HepG2 (cell line): ENCODE results near the gene SHISA5. TPM values are rescaled to one million over a fixed set of nuclear protein-coding genes. Genes with fewer than 3 reads are reported as not detected.
A peak's percentile ranks its signal among the peaks of the same experiment; 100 is the strongest.

Experiments
- CHD2 ChIP-seq: IDR thresholded peaks from 2 replicates; pipeline ENCODE4 v1.6.1; 2011; ENCODE audit warnings: low read depth, low read length, improper control_type of control experiment
- EZH2 ChIP-seq: conservative IDR thresholded peaks from 2 replicates; pipeline ENCODE4 v1.6.1; 2012; ENCODE audit warnings: mild to moderate bottlenecking, low read depth, low read length, moderate library complexity
- FOXP4 ChIP-seq: sonication (generic); formaldehyde crosslinking; IDR thresholded peaks from 2 replicates; pipeline ENCODE4 v1.4.0; 2020; ENCODE audit warnings: missing genetic modification reagents
- GABPB1 ChIP-seq: IDR thresholded peaks from 2 replicates; pipeline ENCODE4 v1.6.1; 2016; ENCODE audit warnings: mild to moderate bottlenecking, missing genetic modification reagents, moderate library complexity, missing compliant biosample characterization
- HINFP ChIP-seq: sonication (generic); formaldehyde crosslinking; IDR thresholded peaks from 2 replicates; pipeline ENCODE4 v1.4.0; 2020; ENCODE audit warnings: low read depth, mild to moderate bottlenecking, missing genetic modification reagents
- MBNL3 ChIP-seq: fragments of 250-450 bp; sonication (Bioruptor Pico); conservative IDR thresholded peaks from 2 replicates; pipeline ENCODE4 v1.8.0; 2022; ENCODE audit warnings: mild to moderate bottlenecking, inconsistent platforms
- NCOR1 ChIP-seq: fragments of 200-600 bp; sonication (generic); IDR thresholded peaks from 2 replicates; pipeline ENCODE4 v1.7.0; 2017; ENCODE audit warnings: antibody characterized with exemption, low read length, borderline replicate concordance
- SRF ChIP-seq: IDR thresholded peaks from 2 replicates; pipeline ENCODE4 v1.6.1; 2011; ENCODE audit warnings: mild to moderate bottlenecking, low read depth, low read length, moderate library complexity
- polyA plus RNA-seq, 8 experiments: library from polyadenylated mRNA; depleted of rRNA in 3 of 8; stranded (reverse) in 7 of 8; unstranded in 1 of 8; fragments of >200 nt; fragmentation: Illumina TruSeq in 4 of 8; extraction: Trizol in 4 of 8; gene quantifications; 2 replicates each; pipeline versions ENCODE4 v1.2.1 to v1.2.3, GENCODE V29; 2011 to 2016; ENCODE audit warnings: low read depth in 4 of 8, missing spikeins in 1 of 8, mixed read lengths in 1 of 8; ENCODE audit not compliant: insufficient read depth in 1 of 8
- total RNA-seq, 5 experiments: library from RNA; depleted of rRNA; stranded (reverse); fragments of >200 nt; fragmentation: Illumina TruSeq; extraction: Trizol; gene quantifications; 2 replicates each; pipeline ENCODE4 v1.2.3, GENCODE V29; 2016; ENCODE audit warnings: low read depth in 1 of 5
- TF ChIP-seq, protein P1 (sequence below): sonication (generic); formaldehyde crosslinking; conservative IDR thresholded peaks from 2 replicates; pipeline ENCODE4 v1.5.0; 2020; ENCODE audit warnings: missing genetic modification reagents
- TF ChIP-seq, protein P2 (sequence below): sonication (generic); formaldehyde crosslinking; conservative IDR thresholded peaks from 2 replicates; pipeline ENCODE4 v1.4.0; 2020; ENCODE audit warnings: missing genetic modification reagents
- TF ChIP-seq, protein P3 (sequence below): sonication (generic); formaldehyde crosslinking; IDR thresholded peaks from 2 replicates; pipeline ENCODE4 v1.5.0; 2020; ENCODE audit warnings: mild to moderate bottlenecking, missing genetic modification reagents

SHISA5 gene
- total and polyA plus RNA-seq, 2 of the 13 experiments (the other 11 are each of a cell fraction or from before 2014, with no cell fraction given): 75.8 to 91.4 TPM

DNA sequence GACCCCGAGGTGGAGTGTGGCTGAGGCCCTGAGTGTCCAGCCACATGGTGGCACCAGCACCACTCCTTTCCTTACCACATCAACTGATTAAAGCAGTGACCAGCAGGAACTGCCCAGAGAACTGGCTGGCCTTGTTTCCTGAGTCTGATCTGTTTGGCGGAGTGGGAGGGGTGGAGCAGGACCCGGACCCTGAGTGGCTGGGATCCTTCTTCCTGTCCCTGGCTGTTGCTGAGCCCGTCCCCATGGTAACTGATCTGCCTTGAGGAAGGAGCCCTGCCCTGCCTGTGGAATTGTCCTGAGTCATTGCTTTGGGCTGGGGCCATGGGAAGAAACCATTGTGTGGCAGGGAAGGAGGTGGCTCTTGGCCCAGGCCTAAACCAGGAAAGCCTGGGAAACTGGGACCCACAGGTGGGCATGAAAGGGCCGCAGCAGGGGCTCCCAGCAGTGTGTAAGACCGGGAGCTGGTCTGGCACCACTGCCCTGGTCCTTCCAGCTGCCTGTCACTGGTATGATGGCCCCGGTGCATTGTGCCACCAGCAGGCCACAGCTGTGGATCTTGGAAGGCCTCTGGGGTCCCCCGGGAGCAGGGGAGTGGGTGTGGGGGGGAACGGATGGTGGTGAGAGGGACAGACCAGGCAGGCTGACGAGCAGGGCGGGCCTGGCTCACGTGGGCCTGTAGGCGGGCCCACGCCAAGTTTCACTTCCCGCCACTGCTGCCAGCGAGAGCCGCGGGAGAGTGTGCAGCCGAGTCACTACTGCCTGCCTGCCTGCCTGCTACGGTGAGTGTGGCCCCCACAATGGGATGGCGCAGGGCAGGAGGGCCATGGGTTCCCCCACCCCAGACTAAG is 38.2 kb downstream of the SHISA5 start (continued):
- TF ChIP-seq, protein P1, sequence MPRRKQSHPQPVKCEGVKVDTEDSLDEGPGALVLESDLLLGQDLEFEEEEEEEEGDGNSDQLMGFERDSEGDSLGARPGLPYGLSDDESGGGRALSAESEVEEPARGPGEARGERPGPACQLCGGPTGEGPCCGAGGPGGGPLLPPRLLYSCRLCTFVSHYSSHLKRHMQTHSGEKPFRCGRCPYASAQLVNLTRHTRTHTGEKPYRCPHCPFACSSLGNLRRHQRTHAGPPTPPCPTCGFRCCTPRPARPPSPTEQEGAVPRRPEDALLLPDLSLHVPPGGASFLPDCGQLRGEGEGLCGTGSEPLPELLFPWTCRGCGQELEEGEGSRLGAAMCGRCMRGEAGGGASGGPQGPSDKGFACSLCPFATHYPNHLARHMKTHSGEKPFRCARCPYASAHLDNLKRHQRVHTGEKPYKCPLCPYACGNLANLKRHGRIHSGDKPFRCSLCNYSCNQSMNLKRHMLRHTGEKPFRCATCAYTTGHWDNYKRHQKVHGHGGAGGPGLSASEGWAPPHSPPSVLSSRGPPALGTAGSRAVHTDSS (CRISPR knock-in tag): no peak
- TF ChIP-seq EZH2 (no peak), MBNL3 (CRISPR knock-in tag) (no peak), SRF (no peak), NCOR1 (no peak), GABPB1 (CRISPR knock-in tag) (peak; percentile 39), FOXP4 (no peak), HINFP (CRISPR knock-in tag) (peak; percentile 41; the same call in 1 of the 2 replicates), CHD2 (no peak)
- TF ChIP-seq, protein P2, sequence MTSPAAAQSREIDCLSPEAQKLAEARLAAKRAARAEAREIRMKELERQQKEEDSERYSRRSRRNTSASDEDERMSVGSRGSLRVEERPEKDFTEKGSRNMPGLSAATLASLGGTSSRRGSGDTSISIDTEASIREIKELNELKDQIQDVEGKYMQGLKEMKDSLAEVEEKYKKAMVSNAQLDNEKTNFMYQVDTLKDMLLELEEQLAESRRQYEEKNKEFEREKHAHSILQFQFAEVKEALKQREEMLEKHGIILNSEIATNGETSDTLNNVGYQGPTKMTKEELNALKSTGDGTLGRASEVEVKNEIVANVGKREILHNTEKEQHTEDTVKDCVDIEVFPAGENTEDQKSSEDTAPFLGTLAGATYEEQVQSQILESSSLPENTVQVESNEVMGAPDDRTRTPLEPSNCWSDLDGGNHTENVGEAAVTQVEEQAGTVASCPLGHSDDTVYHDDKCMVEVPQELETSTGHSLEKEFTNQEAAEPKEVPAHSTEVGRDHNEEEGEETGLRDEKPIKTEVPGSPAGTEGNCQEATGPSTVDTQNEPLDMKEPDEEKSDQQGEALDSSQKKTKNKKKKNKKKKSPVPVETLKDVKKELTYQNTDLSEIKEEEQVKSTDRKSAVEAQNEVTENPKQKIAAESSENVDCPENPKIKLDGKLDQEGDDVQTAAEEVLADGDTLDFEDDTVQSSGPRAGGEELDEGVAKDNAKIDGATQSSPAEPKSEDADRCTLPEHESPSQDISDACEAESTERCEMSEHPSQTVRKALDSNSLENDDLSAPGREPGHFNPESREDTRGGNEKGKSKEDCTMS (CRISPR knock-in tag): no peak
- TF ChIP-seq, protein P3, sequence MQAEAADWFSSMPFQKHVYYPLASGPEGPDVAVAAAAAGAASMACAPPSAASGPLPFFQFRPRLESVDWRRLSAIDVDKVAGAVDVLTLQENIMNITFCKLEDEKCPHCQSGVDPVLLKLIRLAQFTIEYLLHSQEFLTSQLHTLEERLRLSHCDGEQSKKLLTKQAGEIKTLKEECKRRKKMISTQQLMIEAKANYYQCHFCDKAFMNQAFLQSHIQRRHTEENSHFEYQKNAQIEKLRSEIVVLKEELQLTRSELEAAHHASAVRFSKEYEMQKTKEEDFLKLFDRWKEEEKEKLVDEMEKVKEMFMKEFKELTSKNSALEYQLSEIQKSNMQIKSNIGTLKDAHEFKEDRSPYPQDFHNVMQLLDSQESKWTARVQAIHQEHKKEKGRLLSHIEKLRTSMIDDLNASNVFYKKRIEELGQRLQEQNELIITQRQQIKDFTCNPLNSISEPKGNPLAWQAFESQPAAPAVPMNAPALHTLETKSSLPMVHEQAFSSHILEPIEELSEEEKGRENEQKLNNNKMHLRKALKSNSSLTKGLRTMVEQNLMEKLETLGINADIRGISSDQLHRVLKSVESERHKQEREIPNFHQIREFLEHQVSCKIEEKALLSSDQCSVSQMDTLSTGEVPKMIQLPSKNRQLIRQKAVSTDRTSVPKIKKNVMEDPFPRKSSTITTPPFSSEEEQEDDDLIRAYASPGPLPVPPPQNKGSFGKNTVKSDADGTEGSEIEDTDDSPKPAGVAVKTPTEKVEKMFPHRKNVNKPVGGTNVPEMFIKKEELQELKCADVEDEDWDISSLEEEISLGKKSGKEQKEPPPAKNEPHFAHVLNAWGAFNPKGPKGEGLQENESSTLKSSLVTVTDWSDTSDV (CRISPR knock-in tag): no peak
